Upper lobe of left lung (tissue), 6 donors: ENCODE measurements around the gene ARID5B. TPM values are rescaled to one million over a fixed set of nuclear protein-coding genes. Genes with fewer than 3 reads are reported as not detected.
A peak's percentile ranks its signal among the peaks of the same experiment; 100 is the strongest.

Experiments used
- ATAC-seq, 2 donors: fragments of 200-7000 bp; cut with Tn5 transposase; one replicate each; pipeline ENCODE4 v1.9.1; 2022; ENCODE audit warnings: mild to moderate bottlenecking in 2 of 2, moderate library complexity in 2 of 2; ENCODE audit not compliant: low FRiP score in 2 of 2
- DNase-seq, 2 donors: peaks; one replicate each; pipeline ENCODE4 v3.0.0-alpha.2; 2019 to 2020
- H3K27ac ChIP-seq, 4 donors: fragments of 200-600 bp; sonication (generic); one replicate each; pipeline ENCODE4 v1.5.1; 2016 to 2019
- H3K27me3 ChIP-seq, 4 donors: fragments of 200-600 bp; sonication (generic); one replicate each; pipeline ENCODE4 v1.5.1; 2017 to 2019
- H3K36me3 ChIP-seq, 4 donors: fragments of 200-600 bp; sonication (generic); one replicate each; pipeline ENCODE4 v1.5.1; 2016 to 2019
- H3K4me1 ChIP-seq, 4 donors: fragments of 200-600 bp; sonication (generic); one replicate each; pipeline ENCODE4 v1.5.1; 2018 to 2019
- H3K4me3 ChIP-seq, 4 donors: fragments of 200-600 bp; sonication (generic); one replicate each; pipeline ENCODE4 v1.5.1; 2017 to 2019; ENCODE audit warnings: mild to moderate bottlenecking in 2 of 4, moderate library complexity in 1 of 4
- H3K9me3 ChIP-seq, 4 donors: fragments of 200-600 bp; sonication (generic); one replicate each; pipeline ENCODE4 v1.5.1; 2018 to 2019
- CTCF ChIP-seq, 6 experiments: fragments of 450-650 bp in 4 of 6; fragments of 200-600 bp in 2 of 6; sonication (generic) in 2 of 6; IDR thresholded peaks; one replicate each; pipeline ENCODE4 v1.5.1; 2016 to 2019; ENCODE audit warnings: antibody characterized with exemption in 6 of 6
- EP300 ChIP-seq, 4 donors: sonication (generic); formaldehyde crosslinking; IDR thresholded peaks; one replicate each; pipeline ENCODE4 v1.5.1; 2017; ENCODE audit warnings: antibody characterized with exemption in 4 of 4, control low read depth in 2 of 4
- POLR2A ChIP-seq, 4 donors: fragments of 450-650 bp; IDR thresholded peaks; one replicate each; pipeline ENCODE4 v1.5.1; 2016 to 2017; ENCODE audit warnings: antibody characterized with exemption in 4 of 4, mild to moderate bottlenecking in 2 of 4
- POLR2AphosphoS5 ChIP-seq, 2 donors: sonication (generic); formaldehyde crosslinking; IDR thresholded peaks; one replicate each; pipeline ENCODE4 v1.5.1; 2017; ENCODE audit warnings: antibody characterized with exemption in 2 of 2
- WGBS, 2 donors: methylation state at CpG; one replicate each; pipeline ENCODE4 v1.1.5; 2017 to 2018; 5-methylcytosine and 5-hydroxymethylcytosine counted together
- total RNA-seq, 6 donors: library from RNA; depleted of rRNA in 4 of 6; stranded (reverse); fragments of >200 nt in 4 of 6; gene quantifications; one replicate each; pipeline versions ENCODE4 v1.1.0 to v1.2.1, GENCODE V29; 2016 to 2021
- donor health status: DM: no; HTN: no; CAD: no; lungs with moderate emphysema.
- donor health status: DM: no; HTN: yes; CAD: no; lungs with severe emphysema.

The ARID5B gene
- total RNA-seq, 6 donors from 2014 or later, result 20.2 to 51.3 (median 28.4) TPM

DNA sequence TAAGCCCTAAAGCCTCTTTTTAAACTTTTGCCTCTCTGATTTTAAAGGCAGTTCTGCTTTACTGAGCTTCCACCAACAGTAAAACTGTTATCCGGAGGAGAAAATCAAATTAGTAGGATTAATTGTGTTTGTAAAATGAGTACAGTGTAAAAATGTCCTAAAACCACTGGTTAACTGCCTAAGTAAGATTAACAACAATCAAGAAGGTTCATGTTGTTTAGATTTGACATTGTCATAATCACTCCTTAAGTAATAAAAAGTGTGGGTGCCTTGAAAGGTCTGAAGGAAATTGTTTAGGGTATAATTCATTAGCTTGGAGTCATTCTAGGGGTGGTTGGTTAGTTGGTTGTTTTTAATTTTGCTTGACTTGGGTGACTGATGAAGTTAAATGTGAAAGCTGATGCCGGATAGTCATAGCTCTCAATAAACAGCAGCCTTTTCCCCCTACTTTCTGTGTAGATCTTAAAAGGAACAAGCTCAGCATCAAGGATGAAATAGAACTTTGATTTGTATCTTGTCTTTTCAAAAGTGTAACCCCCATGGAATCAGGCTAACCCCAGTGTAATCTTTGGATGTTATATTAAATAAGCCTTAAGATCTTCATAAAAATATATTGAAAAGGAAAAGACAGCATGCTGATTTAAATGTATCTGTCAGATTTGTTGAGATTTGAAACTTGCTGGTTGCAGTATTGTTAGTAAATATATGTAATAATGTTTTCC, 148.3 kb downstream of the ARID5B start:
- no peaks in the 10 kb centered on the region for H3K27me3 ChIP-seq
- TF ChIP-seq CTCF (IDR thresholded peaks at IDR 0.05), result no peak
- no peak for TF ChIP-seq POLR2AphosphoS5 (IDR thresholded peaks at IDR 0.05)
- no peak for TF ChIP-seq POLR2A (IDR thresholded peaks at IDR 0.05)
- TF ChIP-seq EP300 (IDR thresholded peaks at IDR 0.05), result no peak
- DNase-seq, result no peak
- 53% methylated on average over 2 of the region's 2 CpGs for whole genome bisulfite sequencing, 2 donors
- peaks cover 0 to 20% (median 2%) of the 10 kb centered on the region in 4 donors for H3K36me3 ChIP-seq
- peaks cover 38 to 80% (median 48%) of the 10 kb centered on the region in 4 donors for H3K4me1 ChIP-seq
- peak overlapping the region; percentile 37 to 51 (median 47) for H3K4me3 ChIP-seq
- H3K9me3 ChIP-seq, result no peaks in the 10 kb centered on the region
- H3K27ac ChIP-seq, result peak overlapping the region; percentile 84 to 93 (median 88)
- ATAC-seq, result no peak

DNA sequence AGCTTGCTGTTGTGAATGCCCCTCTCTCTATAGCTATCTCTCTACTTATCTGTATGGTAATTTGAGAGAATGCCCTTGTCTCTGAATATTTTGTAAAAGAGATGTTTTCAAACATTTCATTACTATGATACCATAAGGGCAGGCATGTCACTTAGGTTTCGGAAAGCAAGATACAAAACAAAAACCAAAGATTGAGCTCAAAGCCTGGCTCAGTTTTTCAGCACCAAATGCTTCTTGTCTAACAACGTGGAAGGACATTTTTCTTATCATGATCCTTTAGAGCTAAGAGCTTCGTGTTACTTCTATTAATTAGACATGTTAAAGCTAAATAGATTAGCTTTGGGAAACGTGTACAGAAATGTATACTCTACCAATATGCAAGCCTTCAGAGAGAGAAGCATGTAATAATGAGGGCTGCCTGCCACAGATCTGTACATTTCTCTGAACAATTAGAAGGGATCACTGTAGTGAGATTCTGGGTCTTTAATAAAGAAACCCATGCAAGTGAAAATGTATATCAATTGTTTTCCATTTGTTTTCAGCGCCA, 148.9 kb downstream of the ARID5B start:
- Histone ChIP-seq H3K27ac (peak overlapping the region; percentile 84 to 93 (median 88)), H3K36me3 (peaks cover 0 to 20% (median 2%) of the 10 kb centered on the region in 4 donors), H3K4me3 (peak overlapping the region; percentile 37 to 51 (median 47)), H3K4me1 (peaks cover 33 to 77% (median 51%) of the 10 kb centered on the region in 4 donors), H3K9me3 (no peaks in the 10 kb centered on the region), H3K27me3 (no peaks in the 10 kb centered on the region)
- 60% methylated on average over 5 of the region's 5 CpGs for WGBS, 2 donors
- DNase-seq (no peak), ATAC-seq (no peak)
- TF ChIP-seq EP300 (IDR thresholded peaks at IDR 0.05) (no peak), POLR2A (IDR thresholded peaks at IDR 0.05) (no peak), POLR2AphosphoS5 (IDR thresholded peaks at IDR 0.05) (no peak), CTCF (IDR thresholded peaks at IDR 0.05) (no peak)

DNA sequence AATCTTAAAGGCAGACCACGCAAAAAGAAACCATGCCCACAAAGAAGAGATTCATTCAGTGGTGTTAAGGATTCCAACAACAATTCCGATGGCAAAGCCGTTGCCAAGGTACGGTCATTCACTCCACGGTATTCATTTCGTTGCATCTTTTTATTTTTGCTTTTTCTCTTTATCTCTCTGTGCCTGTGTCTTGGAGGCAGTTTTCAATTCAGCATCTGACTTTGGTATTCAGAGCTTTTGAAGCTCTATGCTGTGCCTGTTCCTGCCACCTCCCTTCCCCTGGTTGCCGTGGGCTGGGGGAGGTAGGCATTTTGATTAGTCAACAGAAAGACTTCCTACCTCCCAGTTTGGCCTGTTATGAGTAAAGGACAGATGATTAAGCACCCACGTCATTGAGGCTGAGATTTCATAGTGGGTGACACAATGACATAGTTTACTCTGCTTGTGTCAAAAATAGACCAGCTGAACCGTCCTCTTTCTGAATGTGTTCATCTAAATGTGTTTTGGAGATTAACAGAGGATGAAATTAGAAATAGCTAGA, 149.5 kb downstream of the ARID5B start:
- Histone ChIP-seq H3K36me3 (peaks cover 0 to 20% (median 2%) of the 10 kb centered on the region in 4 donors), H3K9me3 (no peaks in the 10 kb centered on the region)
- WGBS, 2 donors, result 50 to 62% methylated on average over 9 of the region's 9 CpGs

DNA sequence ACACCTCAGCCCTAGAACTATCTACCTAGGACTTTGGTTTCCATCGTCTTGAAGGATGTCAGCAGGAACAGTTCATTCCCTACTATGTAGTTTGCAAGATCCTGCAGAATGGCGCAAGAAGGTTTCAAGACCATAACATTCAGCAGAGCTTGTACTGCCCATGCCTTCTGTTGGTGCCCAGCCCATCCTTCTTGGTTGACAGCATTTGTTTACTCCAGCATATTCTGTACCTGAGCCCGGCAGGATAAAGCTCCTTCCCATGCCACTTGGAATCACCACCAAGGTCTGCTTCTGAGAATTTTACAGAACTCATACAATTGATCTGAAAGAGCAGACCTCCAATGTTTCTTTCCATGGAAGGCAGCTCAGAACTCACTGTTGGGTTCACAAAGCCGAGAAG, 150.8 kb downstream of the ARID5B start:
- peaks cover 18 to 64% (median 40%) of the 10 kb centered on the region in 4 donors for H3K4me1 ChIP-seq

More for the DNA sequence above, 149.5 kb downstream of the ARID5B start:
- TF ChIP-seq POLR2AphosphoS5 (IDR thresholded peaks at IDR 0.05) (peak; percentile 83 to 89), EP300 (IDR thresholded peaks at IDR 0.05) (peak in 3 of 4 donors; percentile 10 to 91 (median 84)), POLR2A (IDR thresholded peaks at IDR 0.05) (peak in 3 of 4 donors; percentile 41 to 81 (median 60)), CTCF (IDR thresholded peaks at IDR 0.05) (no peak)
- DNase-seq (peak in 1 of 2 donors; percentile 66), ATAC-seq (peak; percentile 50 to 58)
- H3K4me3 ChIP-seq, result peak overlapping the region; percentile 37 to 51 (median 47)
- H3K4me1 ChIP-seq, result peaks cover 30 to 77% (median 47%) of the 10 kb centered on the region in 4 donors
- peak overlapping the region; percentile 84 to 93 (median 88) for H3K27ac ChIP-seq
- H3K27me3 ChIP-seq, result no peaks in the 10 kb centered on the region

More for the DNA sequence above, 150.8 kb downstream of the ARID5B start:
- Histone ChIP-seq H3K27ac (peak overlapping the region in 2 of 4 donors; percentile 88 to 93), H3K36me3 (peaks cover 0 to 20% (median 2%) of the 10 kb centered on the region in 4 donors), H3K9me3 (no peaks in the 10 kb centered on the region), H3K27me3 (no peaks in the 10 kb centered on the region), H3K4me3 (peak overlapping the region in 1 of 4 donors; percentile 48)
- DNase-seq, result no peak
- no peak for ATAC-seq
- WGBS, 2 donors, result 95 to 97% methylated on average over 4 of the region's 4 CpGs
- no peak for TF ChIP-seq POLR2A (IDR thresholded peaks at IDR 0.05)
- no peak for TF ChIP-seq CTCF (IDR thresholded peaks at IDR 0.05)
- TF ChIP-seq EP300 (IDR thresholded peaks at IDR 0.05), result no peak
- TF ChIP-seq POLR2AphosphoS5 (IDR thresholded peaks at IDR 0.05), result no peak
